HG02973 (cell line): Measurements from ENCODE around the gene TBC1D17.
A peak's percentile ranks its signal among the peaks of the same experiment; 100 is the strongest.

Source experiments
- ATAC-seq: cut with Tn5 transposase; IDR thresholded peaks from one replicate; pipeline ENCODE4 v1.9.1; 2021; ENCODE audit warnings: moderate library complexity; ENCODE audit not compliant: unreplicated experiment

The TBC1D17 gene

GRCh38 chr19:49877020-49877878 is at the start of gene TBC1D17, which contains the start of gene AKT1S1:
TSS of gene TBC1D17 (plus strand) at chr19:49877702. CDS start at chr19:49877724, 22 bp downstream.
TSS of gene AKT1S1 (minus strand) at chr19:49877355. CDS start at chr19:49873295, 4,060 bp downstream.
- peak; percentile 59 for ATAC-seq

DNA sequence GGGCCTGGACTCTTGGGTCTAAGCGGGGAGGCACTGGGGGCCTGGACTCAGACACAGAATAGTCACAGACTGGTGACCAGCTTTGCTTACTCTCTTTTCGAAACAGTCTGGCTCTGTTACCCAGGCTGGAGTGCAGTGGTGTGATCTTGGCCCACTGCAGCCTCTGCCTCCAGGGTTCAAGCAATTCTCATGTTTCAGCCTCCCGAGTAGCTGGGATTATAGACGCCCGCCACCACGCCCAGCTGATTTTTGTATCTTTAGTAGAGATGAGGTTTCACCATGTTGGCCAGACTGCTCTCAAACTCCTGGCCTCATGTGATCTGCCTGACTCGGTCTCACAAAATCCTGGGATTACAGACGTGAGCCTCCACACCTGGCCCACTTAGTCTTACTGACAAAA is 48.3 kb upstream of the TBC1D17 start:
- ATAC-seq: no peak

- no peak for ATAC-seq
Measured at GRCh38 chr19:49829721-49830120, 47.8 kb upstream of the TBC1D17 start.

DNA sequence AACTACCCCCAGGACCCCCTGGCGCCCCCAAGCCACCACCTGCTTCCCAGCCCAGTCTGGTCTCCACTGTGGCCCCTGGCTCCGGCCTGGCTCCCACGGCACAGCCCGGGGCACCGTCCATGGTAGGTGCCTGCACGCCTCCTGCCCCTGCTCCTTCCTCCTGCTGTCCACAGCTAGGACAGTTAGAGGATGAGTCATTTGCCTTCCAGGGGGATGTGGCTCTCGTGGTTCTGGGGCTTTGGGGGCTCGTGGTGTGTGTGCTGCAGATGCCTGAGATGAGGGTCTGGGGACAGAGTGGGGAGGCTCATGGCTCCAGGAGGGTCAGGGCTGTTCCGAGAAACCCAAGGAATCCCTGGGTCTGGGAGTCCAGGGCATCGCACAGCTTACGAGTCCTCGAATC is 46.7 kb upstream of the TBC1D17 start:
- ATAC-seq: no peak

GRCh38 chr19:49831592-49831991 is 45.9 kb upstream of the TBC1D17 start:
- no peak for ATAC-seq

DNA sequence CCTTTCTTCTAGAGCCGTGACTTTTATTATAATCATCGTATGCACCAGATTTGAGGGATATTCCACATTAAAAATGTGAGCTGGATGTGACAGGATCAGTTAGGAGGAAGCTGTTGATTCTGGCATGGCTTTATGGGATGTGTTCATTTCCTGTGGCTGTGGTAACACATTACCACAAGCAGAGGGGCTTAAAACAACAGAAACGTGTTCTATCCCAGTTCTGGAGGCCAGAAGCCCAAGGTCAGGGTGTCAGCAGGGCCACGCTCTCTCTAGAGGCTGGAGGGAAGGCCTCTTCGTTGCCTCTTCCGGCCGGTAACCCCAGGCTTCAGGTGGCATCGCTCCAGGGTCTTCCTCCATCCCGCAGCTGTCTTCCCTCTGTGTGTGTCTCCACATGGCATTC is 44.9 kb upstream of the TBC1D17 start:
- no peak for ATAC-seq

DNA sequence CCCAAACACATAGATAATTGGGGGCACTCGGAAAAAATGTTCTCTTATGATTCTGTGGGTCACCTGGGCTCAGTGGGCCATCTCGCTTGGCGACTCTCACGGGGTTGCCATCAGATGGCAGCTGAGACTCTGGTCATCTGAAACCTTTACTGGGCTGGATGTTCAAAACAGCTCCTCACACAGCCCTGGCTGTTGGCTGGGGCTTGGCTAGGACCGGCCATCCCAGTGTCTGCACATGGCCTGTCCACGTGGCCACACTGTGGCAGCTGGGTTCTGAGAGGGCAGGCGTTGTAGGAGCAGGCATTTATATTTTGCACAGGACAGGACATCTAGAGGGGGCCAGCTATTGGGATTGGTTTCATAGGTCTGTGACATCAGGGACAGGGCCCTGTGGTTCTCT is 43.9 kb upstream of the TBC1D17 start:
- no peak for ATAC-seq

- no peak for ATAC-seq
Measured at GRCh38 chr19:49835562-49835961, 41.9 kb upstream of the TBC1D17 start.

DNA sequence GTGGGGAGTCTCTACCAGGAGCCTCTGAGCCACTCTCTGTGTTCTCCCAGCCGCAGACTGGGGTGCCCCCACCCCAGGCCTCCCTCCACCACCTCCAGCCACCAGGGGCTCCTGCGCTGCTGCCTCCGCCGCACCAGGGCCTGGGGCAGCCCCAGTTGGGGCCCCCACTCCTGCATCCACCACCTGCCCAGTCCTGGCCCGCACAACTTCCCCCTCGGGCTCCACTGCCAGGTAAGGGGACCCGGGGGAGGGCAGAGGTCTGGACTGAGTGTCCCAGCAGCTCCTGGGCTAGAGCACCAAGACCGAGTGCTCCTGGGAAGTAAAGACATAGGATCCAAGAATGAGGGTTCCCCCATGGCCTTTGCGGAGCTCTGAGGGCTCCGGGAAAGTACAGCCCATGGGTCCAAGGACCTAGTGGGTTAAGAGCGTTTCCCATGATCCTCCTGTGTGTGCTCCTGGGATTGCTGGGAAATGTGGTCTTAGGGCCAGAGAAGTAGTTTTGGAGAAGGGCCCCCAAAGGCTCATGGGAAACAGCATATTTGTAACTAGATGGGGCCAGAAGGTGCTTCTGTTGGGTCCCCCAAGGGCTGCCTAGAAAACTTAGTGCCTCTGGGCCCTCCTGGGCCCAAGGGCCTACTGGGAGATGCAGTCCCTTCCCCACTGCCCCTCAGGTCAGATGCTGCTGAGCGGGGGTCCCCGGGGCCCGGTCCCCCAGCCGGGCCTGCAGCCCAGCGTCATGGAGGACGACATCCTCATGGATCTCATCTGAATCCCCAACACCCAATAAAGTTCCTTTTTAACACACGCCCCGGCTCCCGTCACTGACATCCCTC is 41.1 kb upstream of the TBC1D17 start:
- ATAC-seq: no peak

DNA sequence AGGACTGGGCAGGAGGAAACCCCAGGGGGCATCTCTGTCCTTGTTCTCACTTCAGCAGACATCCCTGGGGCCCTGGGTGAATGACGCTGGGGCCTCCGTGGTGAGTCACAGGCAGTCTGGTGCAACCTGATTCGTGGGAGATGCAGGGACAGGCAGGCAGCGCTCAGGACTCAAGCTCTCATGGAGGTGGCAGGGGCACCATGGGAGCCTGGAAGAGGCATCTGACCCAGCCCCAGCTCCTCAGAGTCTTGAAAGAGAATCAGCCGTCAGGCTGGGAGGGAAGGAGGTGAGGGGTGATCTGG is 40.5 kb upstream of the TBC1D17 start:
- no peak for ATAC-seq

DNA sequence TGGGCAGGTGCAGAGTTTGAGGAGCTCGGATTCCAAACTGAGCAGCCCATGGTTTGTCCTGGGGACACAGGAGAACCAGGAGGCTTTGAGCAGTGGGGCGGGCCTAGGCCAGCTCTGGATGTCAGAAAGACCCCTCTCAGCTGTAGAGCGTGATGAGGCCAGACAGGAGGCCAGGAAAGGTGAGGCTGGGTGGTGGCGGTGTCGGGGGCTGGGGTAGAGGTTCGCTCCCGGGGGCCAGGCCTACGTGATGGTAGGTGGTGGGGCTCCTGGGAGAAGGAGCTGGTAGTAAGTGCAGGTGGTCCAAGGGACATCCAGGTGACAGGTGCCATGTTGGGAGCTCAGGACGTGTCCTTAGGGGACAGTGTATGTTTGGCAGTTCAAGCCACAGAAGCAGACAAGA is 40.1 kb upstream of the TBC1D17 start:
- no peak for ATAC-seq

GRCh38 chr19:49838885-49839588 is 38.5 kb upstream of the TBC1D17 start:
- no peak for ATAC-seq

DNA sequence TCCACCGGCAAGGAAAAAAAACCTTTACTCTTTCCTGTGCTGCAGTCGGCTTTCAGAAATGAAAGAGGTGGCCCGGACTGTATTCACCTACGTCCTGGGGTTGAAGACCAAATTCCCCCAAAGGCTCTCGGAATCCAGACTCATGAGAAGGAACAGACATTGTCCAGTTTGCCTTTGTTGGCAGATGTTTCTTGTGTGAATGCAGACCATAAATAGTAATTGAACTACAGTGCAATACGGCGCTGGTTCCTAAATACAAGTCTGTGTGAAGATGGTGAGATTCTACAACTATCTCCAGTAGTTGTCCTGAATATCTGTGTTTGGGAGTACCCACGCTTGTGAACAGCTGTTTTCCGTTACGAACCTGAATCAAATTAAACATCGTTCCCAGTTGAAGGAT is 37.8 kb upstream of the TBC1D17 start:
- ATAC-seq: no peak

GRCh38 chr19:49840321-49840720 is 37.2 kb upstream of the TBC1D17 start:
- no peak for ATAC-seq

DNA sequence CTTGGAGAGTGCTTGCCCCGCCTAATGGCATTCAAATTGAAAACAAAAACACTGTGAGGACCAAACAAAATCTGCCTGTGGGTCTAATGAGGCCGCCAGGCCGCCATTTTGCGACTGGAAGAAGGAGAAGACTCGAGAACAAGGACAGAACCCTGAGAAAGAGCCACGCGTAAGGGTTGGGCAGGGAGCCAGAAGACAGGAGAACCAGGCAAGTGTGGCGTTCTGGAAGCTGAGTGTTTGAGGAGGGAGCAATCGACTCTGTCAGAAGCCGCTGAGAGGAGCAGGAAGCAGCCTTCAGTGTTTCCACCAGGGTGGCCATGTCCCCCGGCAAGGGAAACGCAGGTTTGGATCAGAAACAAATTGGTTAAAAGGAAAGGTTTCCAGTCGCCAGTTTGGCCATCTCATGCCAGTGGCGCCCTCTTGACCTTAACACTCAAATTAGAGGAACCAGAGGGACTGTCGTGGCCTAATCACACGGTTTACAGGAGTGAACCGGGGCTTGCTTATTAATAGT is 36.7 kb upstream of the TBC1D17 start:
- no peak for ATAC-seq

GRCh38 chr19:49843265-49843664 is 34.2 kb upstream of the TBC1D17 start:
- ATAC-seq: no peak

GRCh38 chr19:49844138-49845095 is 33.1 kb upstream of the TBC1D17 start:
- no peak for ATAC-seq

DNA sequence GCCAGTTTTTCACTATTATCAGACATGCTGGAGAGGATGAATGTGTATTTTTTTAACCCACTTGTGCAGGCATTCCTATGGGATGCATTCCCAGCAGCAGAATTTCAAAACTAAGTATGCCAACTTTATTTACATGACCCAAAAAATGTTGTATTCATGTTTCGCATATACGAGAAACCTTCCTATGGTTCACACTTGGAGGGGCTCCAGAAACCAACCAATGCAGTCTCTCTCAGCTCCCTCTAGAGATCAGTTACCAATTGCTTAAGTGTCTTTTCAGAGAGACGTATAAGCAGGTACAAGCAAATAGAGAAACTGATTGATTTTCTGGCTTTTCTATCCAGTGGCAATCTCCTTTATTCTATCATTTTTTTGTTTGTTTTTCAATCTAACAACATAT is 32.1 kb upstream of the TBC1D17 start:
- ATAC-seq: no peak

DNA sequence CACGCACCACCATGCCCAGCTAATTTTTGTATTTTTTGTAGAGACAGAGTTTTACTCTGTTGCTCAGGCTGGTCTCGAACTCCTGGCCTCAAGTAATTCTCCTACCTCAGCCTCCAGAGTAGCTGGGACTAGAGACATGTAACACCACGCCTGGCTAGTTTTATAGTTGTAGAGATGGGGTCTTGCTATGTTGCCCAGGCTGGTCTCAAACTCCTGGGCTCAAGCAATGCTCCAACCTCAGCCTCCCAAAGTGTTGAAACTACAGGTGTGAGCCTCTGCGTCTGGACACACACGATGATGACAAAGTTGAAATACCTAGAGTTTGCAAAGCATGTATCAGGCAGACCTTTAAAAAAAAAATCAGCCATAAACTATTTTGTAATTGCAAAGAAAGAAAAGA is 31.1 kb upstream of the TBC1D17 start:
- no peak for ATAC-seq
